ENCODE measurements around the gene S100A6.

GRCh38 chr1:153513023-153513422 lies 22.8 kb downstream of the S100A6 start:
- TF ChIP-seq, protein P1, sequence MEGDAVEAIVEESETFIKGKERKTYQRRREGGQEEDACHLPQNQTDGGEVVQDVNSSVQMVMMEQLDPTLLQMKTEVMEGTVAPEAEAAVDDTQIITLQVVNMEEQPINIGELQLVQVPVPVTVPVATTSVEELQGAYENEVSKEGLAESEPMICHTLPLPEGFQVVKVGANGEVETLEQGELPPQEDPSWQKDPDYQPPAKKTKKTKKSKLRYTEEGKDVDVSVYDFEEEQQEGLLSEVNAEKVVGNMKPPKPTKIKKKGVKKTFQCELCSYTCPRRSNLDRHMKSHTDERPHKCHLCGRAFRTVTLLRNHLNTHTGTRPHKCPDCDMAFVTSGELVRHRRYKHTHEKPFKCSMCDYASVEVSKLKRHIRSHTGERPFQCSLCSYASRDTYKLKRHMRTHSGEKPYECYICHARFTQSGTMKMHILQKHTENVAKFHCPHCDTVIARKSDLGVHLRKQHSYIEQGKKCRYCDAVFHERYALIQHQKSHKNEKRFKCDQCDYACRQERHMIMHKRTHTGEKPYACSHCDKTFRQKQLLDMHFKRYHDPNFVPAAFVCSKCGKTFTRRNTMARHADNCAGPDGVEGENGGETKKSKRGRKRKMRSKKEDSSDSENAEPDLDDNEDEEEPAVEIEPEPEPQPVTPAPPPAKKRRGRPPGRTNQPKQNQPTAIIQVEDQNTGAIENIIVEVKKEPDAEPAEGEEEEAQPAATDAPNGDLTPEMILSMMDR (IDR thresholded peaks at IDR 0.05; ENCODE audit: low read depth, low read length, missing input control): no peak
- TF ChIP-seq RAD21 (IDR thresholded peaks at IDR 0.05) (no peak), TAF1 (conservative IDR thresholded peaks at IDR 0.05) (no peak), JUND (IDR thresholded peaks at IDR 0.05) (no peak), GABPA (IDR thresholded peaks at IDR 0.05 in 1 of 2, conservative IDR thresholded peaks at IDR 0.05 in 1 of 2) (no peak), RXRA (IDR thresholded peaks at IDR 0.05) (no peak), SP1 (IDR thresholded peaks at IDR 0.05) (no peak), FOXA2 (IDR thresholded peaks at IDR 0.05) (no peak)
- TF ChIP-seq, protein P2, sequence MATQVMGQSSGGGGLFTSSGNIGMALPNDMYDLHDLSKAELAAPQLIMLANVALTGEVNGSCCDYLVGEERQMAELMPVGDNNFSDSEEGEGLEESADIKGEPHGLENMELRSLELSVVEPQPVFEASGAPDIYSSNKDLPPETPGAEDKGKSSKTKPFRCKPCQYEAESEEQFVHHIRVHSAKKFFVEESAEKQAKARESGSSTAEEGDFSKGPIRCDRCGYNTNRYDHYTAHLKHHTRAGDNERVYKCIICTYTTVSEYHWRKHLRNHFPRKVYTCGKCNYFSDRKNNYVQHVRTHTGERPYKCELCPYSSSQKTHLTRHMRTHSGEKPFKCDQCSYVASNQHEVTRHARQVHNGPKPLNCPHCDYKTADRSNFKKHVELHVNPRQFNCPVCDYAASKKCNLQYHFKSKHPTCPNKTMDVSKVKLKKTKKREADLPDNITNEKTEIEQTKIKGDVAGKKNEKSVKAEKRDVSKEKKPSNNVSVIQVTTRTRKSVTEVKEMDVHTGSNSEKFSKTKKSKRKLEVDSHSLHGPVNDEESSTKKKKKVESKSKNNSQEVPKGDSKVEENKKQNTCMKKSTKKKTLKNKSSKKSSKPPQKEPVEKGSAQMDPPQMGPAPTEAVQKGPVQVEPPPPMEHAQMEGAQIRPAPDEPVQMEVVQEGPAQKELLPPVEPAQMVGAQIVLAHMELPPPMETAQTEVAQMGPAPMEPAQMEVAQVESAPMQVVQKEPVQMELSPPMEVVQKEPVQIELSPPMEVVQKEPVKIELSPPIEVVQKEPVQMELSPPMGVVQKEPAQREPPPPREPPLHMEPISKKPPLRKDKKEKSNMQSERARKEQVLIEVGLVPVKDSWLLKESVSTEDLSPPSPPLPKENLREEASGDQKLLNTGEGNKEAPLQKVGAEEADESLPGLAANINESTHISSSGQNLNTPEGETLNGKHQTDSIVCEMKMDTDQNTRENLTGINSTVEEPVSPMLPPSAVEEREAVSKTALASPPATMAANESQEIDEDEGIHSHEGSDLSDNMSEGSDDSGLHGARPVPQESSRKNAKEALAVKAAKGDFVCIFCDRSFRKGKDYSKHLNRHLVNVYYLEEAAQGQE (IDR thresholded peaks at IDR 0.05): no peak
- TF ChIP-seq, protein P3, sequence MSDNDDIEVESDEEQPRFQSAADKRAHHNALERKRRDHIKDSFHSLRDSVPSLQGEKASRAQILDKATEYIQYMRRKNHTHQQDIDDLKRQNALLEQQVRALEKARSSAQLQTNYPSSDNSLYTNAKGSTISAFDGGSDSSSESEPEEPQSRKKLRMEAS (IDR thresholded peaks at IDR 0.05): no peak
- TF ChIP-seq, protein P4, sequence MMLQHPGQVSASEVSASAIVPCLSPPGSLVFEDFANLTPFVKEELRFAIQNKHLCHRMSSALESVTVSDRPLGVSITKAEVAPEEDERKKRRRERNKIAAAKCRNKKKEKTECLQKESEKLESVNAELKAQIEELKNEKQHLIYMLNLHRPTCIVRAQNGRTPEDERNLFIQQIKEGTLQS (IDR thresholded peaks at IDR 0.05): no peak

Data from liver (tissue), 3 donors.